GM12873 (cell line): ENCODE results near the gene HIPK2.

Experiments used
- TF ChIP-seq, protein P1 (sequence below): IDR thresholded peaks from 2 replicates; pipeline ENCODE4 v1.5.1; 2012; ENCODE audit warnings: low read depth, mild to moderate bottlenecking, moderate library complexity, low read length, control low read depth; ENCODE audit not compliant: insufficient read depth; ENCODE audit errors: missing control alignments

HIPK2 gene

DNA sequence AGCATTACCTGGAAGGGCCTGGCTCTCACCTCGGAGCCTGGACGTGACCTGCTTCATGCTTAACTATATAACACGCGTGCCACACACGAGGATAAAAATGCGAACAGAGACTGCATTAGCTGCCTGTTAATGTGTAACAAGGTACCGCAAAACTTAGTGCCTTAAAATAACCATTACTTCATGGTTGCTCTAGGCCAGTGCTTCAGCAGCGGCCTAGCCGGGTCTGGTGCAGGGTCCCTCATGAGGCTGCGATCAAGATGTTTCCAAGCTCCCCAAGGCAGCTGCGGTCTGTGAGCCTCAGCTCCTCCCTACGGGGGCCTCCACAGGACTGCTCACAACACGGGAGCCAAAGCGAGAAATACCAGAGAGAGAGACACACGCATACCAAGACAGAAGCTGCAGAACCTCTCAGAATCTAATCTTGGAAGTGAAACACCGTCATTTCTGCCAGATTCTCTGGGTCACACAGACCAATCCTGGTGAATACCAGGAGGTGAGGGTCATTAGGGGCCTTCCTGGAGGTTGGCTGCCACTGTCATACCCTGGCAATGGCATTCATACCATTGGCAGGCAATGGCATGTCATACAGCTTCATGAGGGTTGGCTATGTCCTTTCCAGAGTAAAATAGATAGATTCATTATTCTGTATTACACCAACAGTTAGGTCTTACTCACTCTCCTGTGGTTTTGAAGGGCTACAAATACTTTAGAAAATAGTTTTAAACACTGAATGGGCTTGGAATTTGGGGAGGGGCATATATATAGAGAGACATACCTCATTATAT is 94.5 kb downstream of the HIPK2 start:
- TF ChIP-seq, protein P1, sequence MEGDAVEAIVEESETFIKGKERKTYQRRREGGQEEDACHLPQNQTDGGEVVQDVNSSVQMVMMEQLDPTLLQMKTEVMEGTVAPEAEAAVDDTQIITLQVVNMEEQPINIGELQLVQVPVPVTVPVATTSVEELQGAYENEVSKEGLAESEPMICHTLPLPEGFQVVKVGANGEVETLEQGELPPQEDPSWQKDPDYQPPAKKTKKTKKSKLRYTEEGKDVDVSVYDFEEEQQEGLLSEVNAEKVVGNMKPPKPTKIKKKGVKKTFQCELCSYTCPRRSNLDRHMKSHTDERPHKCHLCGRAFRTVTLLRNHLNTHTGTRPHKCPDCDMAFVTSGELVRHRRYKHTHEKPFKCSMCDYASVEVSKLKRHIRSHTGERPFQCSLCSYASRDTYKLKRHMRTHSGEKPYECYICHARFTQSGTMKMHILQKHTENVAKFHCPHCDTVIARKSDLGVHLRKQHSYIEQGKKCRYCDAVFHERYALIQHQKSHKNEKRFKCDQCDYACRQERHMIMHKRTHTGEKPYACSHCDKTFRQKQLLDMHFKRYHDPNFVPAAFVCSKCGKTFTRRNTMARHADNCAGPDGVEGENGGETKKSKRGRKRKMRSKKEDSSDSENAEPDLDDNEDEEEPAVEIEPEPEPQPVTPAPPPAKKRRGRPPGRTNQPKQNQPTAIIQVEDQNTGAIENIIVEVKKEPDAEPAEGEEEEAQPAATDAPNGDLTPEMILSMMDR, result no peak

DNA sequence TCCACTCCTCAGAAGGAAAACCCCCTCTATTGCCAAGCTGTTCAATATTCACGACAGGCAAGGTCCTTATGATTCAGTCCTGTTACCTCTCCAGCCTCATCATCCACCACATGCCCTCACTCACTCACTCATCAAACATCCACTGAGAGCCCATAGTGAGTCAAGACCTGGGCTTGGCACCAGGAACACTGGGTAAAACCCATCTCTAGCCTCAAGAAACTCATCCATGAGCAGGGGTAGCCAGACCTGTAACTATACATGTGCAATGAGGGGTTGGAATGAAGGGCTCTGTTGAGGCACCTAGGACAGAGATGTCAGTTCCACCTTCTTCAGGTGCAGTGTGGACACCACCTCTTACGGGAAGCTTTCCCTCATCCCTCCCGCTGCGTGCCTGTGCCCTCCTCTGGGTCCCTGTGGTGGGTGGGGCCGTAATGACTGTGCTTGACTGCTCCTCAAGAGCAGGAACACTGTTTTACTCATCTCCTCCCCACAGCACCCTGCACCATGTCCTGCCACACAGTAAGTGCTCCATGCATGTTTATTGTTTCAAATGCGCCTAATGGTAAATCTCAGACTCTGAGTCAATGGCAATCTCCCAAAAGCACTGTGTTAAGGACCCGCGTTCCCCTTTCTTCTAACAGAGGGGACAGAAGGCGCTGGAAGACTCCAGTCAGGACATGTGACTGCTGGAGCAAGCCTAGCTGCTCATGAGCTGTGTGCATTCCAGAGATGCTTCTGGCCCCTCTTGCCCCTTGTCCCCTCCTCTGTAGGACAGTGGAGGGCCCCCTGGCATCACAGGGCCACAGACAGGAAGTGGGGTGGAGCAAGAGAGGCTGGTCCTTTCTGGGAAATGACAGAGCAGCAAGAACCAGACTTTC is 95.4 kb downstream of the HIPK2 start:
- TF ChIP-seq, protein P1, result no peak

DNA sequence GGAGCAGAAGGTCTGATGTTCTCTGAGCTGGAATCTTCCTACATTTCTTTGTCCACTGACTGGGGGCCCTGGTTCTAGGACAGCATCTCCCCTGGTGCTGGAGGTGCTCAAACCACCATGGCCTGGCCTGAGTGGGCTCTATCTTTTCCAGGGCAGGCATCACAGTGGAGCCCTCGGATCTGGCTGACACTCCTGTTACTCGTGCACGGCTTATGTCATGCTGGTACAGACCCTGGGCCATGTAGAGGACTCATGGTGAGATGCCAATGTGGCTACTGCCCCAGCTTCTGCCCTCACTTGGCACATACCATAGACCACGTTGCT is 96.0 kb downstream of the HIPK2 start:
- TF ChIP-seq, protein P1, result no peak

DNA sequence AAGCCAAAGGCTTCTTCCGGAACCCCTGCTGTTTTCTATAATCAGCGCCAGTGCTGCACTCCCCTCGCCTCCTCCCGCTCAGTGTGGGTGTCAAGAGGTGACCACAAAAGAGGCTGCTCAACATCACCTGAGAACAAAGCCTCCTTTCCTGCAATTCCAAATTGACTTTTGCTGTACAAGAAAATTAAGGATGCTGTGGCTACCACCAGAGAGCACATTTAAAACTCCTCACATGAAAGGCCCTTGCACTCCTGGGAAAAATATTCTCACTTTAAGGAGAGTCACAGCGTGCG is 96.4 kb downstream of the HIPK2 start:
- TF ChIP-seq, protein P1, result no peak

DNA sequence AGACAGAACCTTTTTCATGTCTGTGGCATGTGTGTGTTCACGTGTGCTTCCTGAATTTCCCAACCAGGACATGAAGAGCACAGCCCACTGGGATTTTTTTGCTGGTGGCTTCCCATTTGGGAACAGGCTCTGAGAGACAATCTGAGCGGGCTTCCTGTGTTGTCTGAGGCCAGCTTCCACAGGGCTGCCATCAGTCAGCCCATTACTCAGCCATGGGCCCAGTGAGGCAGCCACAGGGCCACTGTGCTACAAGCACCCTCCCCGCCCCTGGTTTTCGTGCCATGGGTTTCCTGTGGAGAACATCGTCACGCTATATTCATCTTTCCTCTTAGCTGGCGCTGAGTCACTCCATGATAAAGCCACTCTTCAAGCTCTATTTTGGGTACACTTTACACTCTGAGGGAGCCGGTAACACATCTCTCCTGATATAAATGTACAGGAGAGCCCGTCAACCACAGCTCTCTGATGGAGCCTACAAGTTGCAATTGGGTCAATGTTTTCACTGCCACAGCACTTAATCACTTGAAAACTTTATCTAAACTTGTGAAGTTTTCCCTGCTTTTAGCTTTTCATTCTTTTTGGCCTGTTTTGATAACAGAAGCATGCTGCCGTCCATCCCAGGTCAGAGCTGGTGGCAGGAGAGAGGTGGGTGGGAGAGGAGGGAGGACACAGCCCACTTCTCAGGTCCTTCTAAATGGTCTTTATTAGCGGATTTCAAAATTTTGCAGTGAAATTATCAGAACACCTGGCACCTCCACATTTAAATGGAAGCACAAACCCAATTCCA is 96.9 kb downstream of the HIPK2 start:
- TF ChIP-seq, protein P1, result no peak

DNA sequence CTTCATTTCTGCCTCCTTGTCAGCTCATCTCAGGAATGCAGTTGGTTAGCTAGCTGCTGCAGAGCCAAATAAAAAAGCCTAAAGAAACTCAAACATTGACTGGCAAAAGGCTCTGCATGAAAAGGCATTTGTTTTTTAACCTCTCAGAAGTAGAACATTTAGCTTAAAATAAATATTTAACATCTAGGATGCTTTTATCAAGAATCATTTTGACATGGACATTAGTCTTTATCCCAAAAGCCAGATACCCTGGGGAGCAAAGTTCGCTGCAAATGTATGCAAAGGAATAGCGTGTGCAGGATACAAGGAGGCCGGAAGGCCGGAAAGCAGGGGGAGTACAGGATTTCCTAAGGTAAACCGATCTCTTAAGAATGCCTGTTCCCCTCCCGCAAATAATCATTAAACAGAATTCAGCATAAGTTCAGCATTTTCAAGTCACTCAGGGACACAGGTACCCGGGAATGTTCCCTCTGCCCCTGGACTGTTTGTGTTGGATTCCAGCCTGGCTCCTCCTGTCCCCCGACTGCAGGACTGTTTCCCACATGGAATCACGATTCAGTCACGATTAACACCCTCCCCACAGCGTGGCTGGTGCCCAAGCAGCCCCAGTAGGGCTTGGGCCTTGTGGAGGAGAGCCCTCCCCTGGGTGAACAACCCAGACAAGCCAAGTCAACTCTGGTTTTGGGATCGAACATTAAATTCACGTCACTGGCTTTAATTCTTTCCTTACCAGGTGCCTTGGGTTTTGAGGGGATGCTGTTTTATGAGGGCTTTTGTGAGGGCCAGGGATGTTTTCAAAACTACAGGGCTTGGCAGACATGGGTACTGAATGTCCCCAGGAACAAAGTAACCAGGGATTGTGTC is 97.8 kb downstream of the HIPK2 start:
- TF ChIP-seq, protein P1, result no peak

DNA sequence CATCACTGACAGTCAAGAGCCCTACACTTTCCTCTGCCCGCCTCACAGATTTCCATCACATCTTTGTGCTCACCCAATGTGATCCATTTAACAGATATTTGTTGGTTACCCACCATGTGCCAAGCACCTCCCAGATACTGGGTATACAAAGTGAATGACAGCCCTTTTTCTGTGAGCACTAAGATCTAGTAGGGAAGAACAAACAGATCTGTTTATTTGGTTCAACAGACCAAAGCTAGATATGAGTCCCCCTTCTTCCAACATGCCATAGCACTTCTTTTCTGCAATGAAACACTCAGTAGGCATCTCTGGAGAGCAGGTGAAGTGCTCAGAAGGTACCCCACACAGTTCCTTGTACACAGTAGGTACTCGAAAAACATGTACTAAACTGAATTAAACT is 101.4 kb downstream of the HIPK2 start:
- TF ChIP-seq, protein P1, result no peak
